ENCODE results near the gene CD209.
A peak's percentile ranks its signal among the peaks of the same experiment; 100 is the strongest.

The CD209 gene

GRCh38 chr19:7734220-7735203 lies 12.8 kb downstream of the CD209 start:
- DNase-seq: peak; percentile 8

- DNase-seq: no peak
These were observed 14.0 kb downstream of the CD209 start for GRCh38 chr19:7733376-7733775.

DNA sequence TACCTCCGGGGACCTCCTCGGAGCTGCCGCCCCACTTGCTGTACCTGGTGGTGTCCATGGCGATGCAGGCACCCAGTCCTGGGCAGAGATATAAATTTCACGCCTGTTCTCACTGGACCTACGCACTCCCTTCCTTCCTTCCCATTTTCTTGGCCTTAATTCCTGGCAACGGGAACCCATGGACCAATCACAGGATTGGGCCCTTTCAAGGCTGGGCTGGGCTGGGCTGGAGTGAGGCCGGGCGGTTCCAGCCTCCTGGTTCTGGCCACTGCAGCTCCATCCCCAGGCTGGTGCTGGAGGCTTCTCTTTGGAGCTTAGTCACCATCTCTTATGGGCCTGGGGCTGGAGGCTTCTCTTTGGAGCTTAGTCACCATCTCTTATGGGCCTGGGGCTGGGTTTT lies 15.3 kb downstream of the CD209 start, which contains the start of gene CLEC4G:
CLEC4G (minus strand) TSS at position 66 of the 400 bp plus-strand sequence; CDS start at position 58, 8 bp downstream.
- no peak for DNase-seq

DNA sequence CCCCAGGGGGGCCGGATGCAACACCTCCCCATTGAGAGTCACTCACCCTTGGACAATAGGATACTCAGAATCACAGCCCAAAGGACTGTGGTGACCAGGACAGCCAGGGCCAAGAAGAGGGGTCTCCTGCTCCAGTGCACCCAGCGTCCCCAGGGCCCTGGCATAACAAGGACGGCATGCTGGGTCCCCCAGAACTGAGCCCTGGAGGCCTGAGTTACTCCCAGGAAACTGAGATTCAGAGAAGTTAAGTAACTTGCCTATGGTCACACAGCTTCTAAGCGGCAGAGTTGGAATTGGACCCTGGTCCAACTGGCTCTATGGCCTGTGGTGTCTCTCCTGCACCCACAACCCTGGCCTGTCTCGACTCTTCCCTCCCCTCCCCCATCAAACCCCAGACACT lies 15.7 kb downstream of the CD209 start:
- DNase-seq: no peak

DNA sequence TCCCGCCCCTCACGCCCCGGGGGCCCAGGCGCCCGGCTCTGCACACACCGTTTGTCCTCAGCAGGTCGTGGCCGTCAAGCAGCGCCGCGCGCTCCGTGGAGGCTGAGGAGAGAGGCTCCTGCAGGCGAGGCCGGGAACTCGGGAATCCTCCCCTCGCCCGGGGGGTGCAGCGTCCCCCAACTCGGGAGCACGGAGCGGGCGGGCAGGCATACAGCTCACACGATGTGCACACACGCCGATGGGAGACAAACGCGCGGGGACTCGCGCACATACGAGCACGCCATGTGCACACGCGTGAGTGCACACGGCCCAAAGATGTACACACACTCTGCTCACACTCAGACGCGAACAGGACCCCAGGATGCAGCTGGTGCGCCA lies 16.1 kb downstream of the CD209 start:
- DNase-seq: no peak

DNA sequence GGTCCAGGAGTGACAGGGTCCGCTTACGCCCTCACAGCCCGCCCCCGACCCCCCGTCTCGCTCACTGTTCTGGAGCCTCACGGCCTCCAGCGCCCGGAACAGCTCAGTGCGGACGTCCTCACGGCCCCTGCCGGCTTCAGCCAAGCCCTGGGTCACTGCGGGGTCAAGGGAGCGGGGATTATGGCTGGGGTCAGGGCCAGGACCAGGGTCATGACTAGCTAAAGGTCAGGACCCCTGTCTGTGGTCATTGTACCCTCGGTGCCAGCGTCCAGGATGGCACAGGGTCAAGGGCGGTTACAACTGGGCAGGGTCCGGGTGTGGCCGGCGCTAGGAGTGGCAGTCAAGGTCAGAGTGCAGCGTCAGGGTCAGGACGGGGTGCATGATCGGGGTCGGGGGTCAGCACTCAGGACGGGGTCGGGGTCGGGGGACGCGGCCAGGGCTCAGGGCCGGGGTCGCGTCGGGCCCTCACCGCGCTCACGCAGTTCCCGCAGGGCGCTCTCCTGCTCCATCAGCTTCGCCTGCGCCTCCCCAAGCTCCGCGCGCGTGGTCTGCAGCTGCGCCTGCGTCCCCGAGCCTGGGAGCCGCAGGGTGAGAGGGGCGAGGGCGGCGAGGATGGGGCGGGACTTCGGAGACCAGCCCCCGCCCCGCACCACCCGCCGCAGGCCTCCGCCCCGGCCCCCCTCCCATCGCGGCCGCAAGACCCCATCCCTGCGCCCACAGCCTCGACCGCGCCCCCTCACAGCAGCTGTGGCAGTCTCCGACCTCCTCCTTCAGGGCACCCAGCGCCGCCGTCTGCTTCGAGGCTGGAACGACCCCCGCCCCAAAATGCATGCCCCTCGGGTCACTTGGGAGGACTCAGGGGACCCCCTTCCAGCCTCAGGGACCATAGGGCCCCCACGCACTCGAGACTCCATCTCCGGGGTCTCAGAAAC lies 16.8 kb downstream of the CD209 start:
- no peak for DNase-seq

DNA sequence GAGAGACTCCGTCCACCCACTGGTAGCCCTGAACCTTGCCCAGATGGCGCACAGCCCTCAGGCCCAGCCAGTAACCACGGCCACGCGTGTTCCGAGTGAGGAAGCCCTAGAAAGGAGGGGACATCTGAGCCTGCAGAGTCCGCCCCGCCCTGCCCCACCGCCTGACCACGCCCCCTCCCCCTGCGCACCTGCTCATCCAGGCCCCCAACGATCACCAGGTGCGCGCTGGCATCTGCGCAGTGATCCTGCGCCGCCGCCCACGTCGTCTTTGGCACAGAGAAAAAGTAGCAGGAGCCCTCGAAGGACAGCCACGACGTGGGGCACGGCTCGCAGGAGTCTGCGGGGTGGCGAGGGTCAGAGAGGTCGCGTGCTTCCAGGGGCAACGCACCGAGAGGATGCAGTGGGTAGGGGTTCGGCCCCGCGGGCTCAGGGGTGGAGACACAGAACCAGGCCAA lies 17.5 kb downstream of the CD209 start:
- no peak for DNase-seq

- DNase-seq: no peak
These were observed 18.1 kb downstream of the CD209 start for GRCh38 chr19:7729211-7729610.

- no peak for DNase-seq
These were observed 21.5 kb downstream of the CD209 start for GRCh38 chr19:7725791-7726190.

DNA sequence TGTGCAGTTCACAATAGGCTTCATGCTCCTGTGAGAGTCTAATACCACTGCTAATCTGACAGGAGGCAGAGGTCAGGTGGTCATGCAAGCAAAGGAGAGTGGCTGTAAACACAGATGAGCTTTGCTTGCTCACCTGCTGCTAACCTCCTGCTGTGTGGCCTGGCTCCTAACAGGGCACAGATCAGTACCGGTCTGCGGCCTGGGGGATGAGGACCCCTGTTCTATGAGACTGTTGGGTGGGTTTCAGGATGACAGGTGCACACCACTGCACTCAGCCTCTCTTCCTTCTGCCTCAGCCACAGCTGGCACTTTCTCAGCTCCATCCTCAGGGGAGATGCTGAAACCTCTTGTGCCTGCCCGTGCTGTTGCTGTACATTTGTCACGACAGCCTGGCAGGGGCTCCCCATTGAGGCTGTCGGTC lies 25.1 kb downstream of the CD209 start:
- DNase-seq: no peak

GRCh38 chr19:7720351-7720750 lies 27.0 kb downstream of the CD209 start:
- DNase-seq: no peak

DNA sequence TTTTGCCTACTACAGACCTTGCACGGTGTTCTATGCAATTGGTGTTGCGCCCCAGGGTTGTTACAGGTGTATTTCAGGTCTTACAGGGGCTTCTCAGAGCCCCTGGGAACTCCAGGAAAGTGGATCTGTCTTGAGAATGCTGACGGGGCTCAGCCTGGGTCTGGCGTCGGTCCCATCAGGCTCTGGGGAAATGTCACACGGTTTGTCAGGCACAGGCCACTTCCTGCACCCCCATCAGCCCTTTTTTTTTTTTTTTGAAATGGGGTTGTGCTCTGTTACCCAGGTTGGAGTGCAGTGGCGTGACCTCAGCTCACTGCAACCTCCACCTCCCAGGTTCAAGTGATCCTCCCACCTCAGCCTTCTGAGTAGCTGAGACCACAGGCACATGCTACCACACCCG lies 28.7 kb downstream of the CD209 start:
- no peak for DNase-seq

DNA sequence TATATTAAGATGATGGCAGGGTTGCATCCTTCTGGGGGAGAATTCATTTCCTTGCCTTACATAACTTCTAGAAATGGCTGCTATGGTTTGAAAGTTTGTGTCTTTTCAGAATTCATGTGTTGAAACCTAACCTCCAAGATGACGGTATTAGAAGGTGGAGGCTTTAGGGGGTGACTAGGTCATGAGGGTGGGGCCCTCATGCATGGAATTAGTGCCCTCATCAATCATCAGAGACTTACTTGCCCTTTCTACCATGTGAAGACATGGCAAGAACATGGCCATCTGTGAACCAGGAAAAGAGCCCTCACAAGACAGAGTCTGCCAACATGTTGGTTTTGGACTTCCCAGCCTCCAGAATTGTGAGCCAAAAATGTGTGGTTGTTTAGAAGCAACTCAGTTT lies 30.6 kb downstream of the CD209 start:
- DNase-seq: no peak

DNA sequence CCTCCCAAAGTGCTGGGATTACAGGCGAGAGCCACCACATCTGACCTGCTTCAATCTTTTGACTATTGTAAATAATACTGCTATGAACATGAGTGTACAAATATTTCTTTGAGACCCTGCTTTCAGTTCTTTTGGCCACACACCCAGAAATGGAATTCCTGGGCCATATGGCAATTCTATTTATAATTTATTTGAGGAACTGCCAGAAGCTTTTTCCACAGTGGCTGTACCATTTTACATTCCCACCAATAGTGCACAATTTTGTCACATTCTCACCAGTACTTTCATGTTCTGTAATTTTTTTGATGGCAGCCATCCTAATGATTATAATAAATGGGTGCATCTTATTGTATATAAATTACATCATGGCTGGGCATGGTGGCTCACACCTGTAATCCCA lies 31.7 kb downstream of the CD209 start:
- DNase-seq: no peak

- DNase-seq: no peak
These were observed 36.7 kb downstream of the CD209 start for GRCh38 chr19:7710616-7711015.

GRCh38 chr19:7709932-7710460 lies 37.3 kb downstream of the CD209 start:
- no peak for DNase-seq

- DNase-seq: no peak
These were observed 40.3 kb downstream of the CD209 start for GRCh38 chr19:7706955-7707456.

GRCh38 chr19:7706188-7706954 lies 41.0 kb downstream of the CD209 start:
- no peak for DNase-seq

DNA sequence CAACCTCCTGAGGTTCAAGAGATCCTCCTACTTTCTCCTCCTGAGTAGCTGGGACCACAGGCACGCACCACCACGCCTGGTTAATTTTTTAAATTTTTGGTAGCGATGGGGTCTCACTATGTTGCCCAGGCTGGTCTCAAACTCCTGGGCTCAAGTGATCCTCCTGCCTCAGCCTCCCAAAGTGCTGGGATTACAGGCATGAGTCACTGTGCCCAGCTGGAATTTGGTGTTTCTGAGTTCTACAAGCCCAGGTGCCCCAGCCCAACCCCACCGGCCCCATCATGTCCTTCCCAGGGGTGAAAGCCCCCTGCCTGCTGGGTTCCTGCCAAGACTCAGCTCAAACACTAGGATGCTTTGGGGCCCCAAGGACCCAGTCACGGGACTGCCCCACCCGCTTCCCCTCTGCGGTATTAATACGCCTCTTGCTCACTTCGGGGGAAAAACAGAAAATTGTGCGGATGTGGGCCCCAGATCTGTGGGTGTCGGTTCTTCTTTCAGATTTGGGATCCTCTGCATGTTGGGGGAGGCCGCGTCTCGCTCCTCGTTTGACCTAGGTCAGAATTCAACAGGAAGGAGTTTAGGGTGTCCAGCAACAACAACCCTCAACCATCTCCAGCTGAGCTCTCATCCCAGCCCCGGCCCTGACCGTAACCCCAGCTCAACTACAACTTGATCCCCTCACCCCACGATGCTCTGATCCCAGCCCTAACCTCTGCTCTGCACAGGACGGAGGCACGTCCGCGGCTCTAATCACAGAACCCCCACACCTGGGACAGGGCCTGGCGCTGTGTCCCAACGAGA lies 41.7 kb downstream of the CD209 start:
- no peak for DNase-seq

DNA sequence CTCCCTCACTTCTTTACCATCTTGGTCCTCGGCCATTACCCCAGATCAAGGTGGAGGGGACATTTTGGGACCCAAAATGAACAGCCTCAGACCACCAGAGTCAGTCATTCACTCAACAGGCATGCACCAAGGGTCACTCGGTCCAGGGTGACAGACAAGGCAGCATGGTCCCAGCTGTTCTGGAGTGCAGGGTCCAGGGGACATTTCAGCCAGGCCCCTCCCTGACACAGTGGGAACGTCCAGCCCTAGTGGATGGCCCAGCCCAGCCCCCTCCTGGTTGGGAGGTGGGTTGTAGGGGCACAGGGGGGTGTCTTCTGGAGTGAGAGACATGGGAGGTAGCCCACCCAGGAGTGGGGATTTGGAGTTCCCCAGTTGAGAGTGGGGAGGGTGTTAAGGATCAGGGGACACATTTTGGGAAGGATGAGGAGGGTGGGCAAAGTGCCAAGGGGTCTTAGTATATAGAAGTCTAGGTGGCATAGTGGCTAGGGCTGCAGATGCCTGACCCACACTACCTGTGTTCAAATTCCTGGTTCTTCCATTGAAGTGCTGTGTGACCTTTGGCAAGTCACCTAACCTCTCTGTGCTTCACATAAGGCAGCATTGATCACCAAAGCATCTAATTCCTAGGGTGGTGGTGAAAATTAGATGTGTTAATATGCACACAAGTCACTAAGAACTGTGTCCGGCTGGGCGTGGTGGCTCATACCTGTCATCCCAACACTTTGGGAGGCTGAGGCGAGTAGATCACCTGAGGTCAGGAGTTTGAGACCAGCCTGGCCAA lies 42.9 kb downstream of the CD209 start:
- no peak for DNase-seq
